MCF 10A (cell line): ENCODE results near the gene SNX7. TPM values are rescaled to one million over a fixed set of nuclear protein-coding genes. Genes with fewer than 3 reads are reported as not detected.

Experiments used
- BruUV-seq: library from RNA; stranded (reverse); fragments of 400-500 nt; replicated peaks from 2 replicates; lab custom pipeline; 2021; lab: Mats Ljungman, UMichigan
- CTCF ChIA-PET: fragments of 300-600 bp; sonication (Branson Sonifier 250); formaldehyde crosslinking; extraction: SDS; loops from one replicate; lab custom pipeline; 2021; ENCODE audit warnings: antibody characterized with exemption, inconsistent platforms; lab: Yijun Ruan, JAX
- POLR2A ChIA-PET: fragments of 300-600, 350-650 bp; sonication (Branson Sonifier 250); formaldehyde crosslinking; extraction: SDS; loops from one replicate; lab custom pipeline; 2020; ENCODE audit warnings: antibody characterized with exemption, inconsistent platforms; lab: Yijun Ruan, JAX
- DNase-seq: peaks from one replicate; pipeline ENCODE4 v3.0.0-alpha.2; 2018; ENCODE audit not compliant: unreplicated experiment
- H3K27ac Mint-ChIP-seq: one replicate; pipeline ENCODE4 v1.8.0; 2022; ENCODE audit warnings: mild to moderate bottlenecking, low read depth, mixed read lengths; ENCODE audit not compliant: unreplicated experiment
- H3K27me3 Mint-ChIP-seq: one replicate; pipeline ENCODE4 v1.8.0; 2022; ENCODE audit warnings: mixed read lengths; ENCODE audit not compliant: insufficient read depth, unreplicated experiment
- H3K36me3 Mint-ChIP-seq: one replicate; pipeline ENCODE4 v1.8.0; 2022; ENCODE audit warnings: mild to moderate bottlenecking, moderate library complexity, mixed read lengths; ENCODE audit not compliant: insufficient read depth, unreplicated experiment
- H3K4me1 Mint-ChIP-seq: one replicate; pipeline ENCODE4 v1.8.0; 2022; ENCODE audit warnings: mixed read lengths; ENCODE audit not compliant: insufficient read depth, unreplicated experiment
- H3K4me3 Mint-ChIP-seq: one replicate; pipeline ENCODE4 v1.8.0; 2022; ENCODE audit warnings: mild to moderate bottlenecking, moderate library complexity, mixed read lengths; ENCODE audit not compliant: unreplicated experiment
- H3K9me3 Mint-ChIP-seq: one replicate; pipeline ENCODE4 v1.8.0; 2022; ENCODE audit warnings: mixed read lengths; ENCODE audit not compliant: unreplicated experiment
- intact Hi-C: fragments of 100-400 bp; cut with micrococcal nuclease; formaldehyde crosslinking; loops from 2 replicates; pipeline ENCODE4 v1.14.1; 2022
- total RNA-seq: library from RNA; stranded (reverse); gene quantifications from 2 replicates; pipeline ENCODE4 v1.2.3, GENCODE V29; 2022
- TF ChIP-seq, protein P1 (sequence below): fragments of 200-600 bp; IDR thresholded peaks from one replicate; pipeline ENCODE4 v1.8.0; 2022; ENCODE audit warnings: antibody characterized with exemption, mild to moderate bottlenecking; ENCODE audit not compliant: unreplicated experiment

Gene SNX7
- total RNA-seq, 1 experiment from 2014 or later = 24.2 TPM

DNA sequence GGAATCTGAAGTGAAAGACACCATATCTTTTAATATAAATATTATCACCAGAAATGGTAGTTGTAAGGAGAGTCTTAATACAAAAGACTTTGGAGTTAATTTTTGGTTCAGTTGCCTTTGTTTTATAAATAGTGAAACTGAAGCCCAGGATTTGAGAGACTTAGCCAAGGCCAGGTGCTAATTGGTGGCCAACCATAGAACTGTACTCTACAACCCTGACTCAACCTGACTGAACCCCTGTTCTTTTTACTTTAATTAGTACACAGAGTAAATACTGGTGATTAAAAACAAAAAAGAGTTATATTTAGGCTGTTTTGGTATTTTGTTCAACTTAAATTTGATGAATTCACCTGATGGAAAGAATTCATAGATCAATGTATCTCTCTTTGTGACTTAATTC is 76.3 kb downstream of the SNX7 start:
- TF ChIP-seq, protein P1, sequence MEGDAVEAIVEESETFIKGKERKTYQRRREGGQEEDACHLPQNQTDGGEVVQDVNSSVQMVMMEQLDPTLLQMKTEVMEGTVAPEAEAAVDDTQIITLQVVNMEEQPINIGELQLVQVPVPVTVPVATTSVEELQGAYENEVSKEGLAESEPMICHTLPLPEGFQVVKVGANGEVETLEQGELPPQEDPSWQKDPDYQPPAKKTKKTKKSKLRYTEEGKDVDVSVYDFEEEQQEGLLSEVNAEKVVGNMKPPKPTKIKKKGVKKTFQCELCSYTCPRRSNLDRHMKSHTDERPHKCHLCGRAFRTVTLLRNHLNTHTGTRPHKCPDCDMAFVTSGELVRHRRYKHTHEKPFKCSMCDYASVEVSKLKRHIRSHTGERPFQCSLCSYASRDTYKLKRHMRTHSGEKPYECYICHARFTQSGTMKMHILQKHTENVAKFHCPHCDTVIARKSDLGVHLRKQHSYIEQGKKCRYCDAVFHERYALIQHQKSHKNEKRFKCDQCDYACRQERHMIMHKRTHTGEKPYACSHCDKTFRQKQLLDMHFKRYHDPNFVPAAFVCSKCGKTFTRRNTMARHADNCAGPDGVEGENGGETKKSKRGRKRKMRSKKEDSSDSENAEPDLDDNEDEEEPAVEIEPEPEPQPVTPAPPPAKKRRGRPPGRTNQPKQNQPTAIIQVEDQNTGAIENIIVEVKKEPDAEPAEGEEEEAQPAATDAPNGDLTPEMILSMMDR = no peak
- Mint-ChIP-seq H3K9me3 (no peaks in the 10 kb centered on the region), H3K27me3 (no peaks in the 10 kb centered on the region), H3K36me3 (no peaks in the 10 kb centered on the region), H3K4me3 (no peak overlapping the region), H3K4me1 (peaks cover 21% of the 10 kb centered on the region), H3K27ac (no peak overlapping the region)
- ChIA-PET CTCF (interaction anchor here (0.6 to 1.7 kb wide), 2 partner anchors 12 to 765 kb away, joined by 3 to 6 read pairs; no protein-coding TSS in a partner anchor), POLR2A (interaction anchor here (0.6 to 2.2 kb wide), 2 partner anchors 76 to 1602 kb away, joined by 3 to 6 read pairs; partner anchors contain the start of gene SNX7)
- intact Hi-C loops = no loop called here
- no TSS peak for BruUV-seq
- no peak for DNase-seq

DNA sequence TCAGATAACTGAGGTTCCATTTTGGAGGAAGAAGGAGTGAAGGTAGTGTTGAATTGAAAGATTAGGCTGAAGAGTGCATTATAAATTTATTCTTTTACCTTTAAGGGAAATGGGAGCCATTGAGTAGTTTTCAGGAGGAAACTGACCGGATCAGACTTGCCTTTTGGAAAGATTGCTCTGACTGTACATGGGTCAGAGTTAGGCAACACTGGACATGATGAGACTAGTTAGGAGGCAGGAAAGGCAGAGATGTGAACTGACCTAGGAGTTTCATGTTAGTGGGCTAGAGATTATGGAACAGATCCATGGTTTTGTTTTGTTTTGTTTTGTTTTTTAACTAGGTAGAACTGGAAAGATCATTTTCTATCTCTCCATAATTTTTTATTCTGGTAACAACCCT is 78.2 kb downstream of the SNX7 start:
- DNase-seq = peak; percentile 94
- H3K4me1 Mint-ChIP-seq = peaks cover 9% of the 10 kb centered on the region
- peak overlapping the region; percentile 15 for H3K4me3 Mint-ChIP-seq
- ChIA-PET CTCF (no interaction called here), POLR2A (no interaction called here)
- intact Hi-C loops = no loop called here
- TF ChIP-seq, protein P1 = no peak
- no peaks in the 10 kb centered on the region for H3K27me3 Mint-ChIP-seq
- peak overlapping the region; percentile 55 for H3K27ac Mint-ChIP-seq
- BruUV-seq = no TSS peak
- no peaks in the 10 kb centered on the region for H3K9me3 Mint-ChIP-seq
- no peaks in the 10 kb centered on the region for H3K36me3 Mint-ChIP-seq

DNA sequence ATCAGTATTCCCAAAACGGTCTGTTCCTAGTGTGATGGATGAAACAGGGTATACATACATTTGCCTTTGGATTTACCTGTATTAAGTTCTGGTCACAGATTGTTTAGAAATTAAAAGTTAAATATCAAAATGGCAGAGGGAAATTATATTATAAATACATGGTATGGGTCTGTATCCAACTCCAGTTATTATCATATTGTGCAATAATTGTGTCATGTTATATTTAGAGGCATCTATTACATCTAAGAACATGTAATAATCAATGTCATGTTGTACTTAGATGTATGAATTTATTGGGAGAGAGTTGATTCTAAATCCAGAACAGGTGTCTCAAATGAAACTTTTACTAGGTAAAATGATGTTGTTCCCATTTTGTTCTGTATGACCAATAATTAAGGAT is 79.6 kb downstream of the SNX7 start:
- Mint-ChIP-seq H3K27me3 (no peaks in the 10 kb centered on the region), H3K9me3 (no peaks in the 10 kb centered on the region), H3K4me1 (peaks cover 9% of the 10 kb centered on the region), H3K36me3 (no peaks in the 10 kb centered on the region), H3K4me3 (no peak overlapping the region), H3K27ac (no peak overlapping the region)
- no TSS peak for BruUV-seq
- no peak for DNase-seq
- ChIA-PET CTCF (interaction anchor here (0.8 kb wide), 1 partner anchor 53 kb away, joined by 6 read pairs; no protein-coding TSS in a partner anchor), POLR2A (interaction anchor here (0.7 kb wide), 1 partner anchor 20 kb away, joined by 3 read pairs; no protein-coding TSS in a partner anchor)
- TF ChIP-seq, protein P1 = no peak
- intact Hi-C loops = no loop called here

DNA sequence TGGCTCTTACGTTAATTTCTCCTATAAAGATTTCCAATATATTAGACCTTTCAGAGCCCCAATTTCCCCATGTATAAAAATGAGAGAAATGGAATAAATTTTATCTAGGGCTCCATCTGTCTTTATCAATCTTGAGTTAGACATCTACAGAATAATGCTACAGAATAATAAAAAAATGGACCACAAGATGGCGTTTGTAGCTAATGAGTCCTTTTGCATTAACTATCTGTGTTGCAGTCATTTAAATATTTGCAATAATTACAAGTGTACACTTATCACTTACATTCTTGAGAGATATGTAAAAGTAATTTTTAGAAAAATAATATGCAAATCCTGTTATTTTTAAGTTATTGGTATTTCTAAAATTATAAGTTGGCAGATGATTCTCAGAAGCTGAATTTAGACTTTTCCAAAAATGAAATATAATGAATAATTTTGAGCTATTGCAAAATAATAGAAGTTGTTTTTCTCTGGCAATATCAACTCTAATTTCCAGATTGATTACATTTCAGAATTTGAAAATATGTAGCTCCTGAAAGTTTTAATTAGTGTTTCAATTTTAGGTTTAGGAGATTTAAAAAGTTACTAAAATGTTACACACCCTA is 87.7 kb downstream of the SNX7 start:
- intact Hi-C loops = loop anchor here (1.0 kb wide), 1 partner anchor 958 kb away; no protein-coding TSS in a partner anchor
- no peaks in the 10 kb centered on the region for H3K9me3 Mint-ChIP-seq
- no peaks in the 10 kb centered on the region for H3K36me3 Mint-ChIP-seq
- no peaks in the 10 kb centered on the region for H3K27me3 Mint-ChIP-seq
- BruUV-seq = no TSS peak
- TF ChIP-seq, protein P1 = peak; percentile 37
- ChIA-PET CTCF (interaction anchor here (0.6 to 2.4 kb wide), 22 partner anchors 10 to 961 kb away, joined by 3 to 18 read pairs (median 4); no protein-coding TSS in a partner anchor), POLR2A (interaction anchor here (0.6 to 0.7 kb wide), 3 partner anchors 12 to 429 kb away, joined by 3 to 6 read pairs (median 3); no protein-coding TSS in a partner anchor)
- no peaks in the 10 kb centered on the region for H3K4me1 Mint-ChIP-seq
- H3K27ac Mint-ChIP-seq = no peak overlapping the region
- H3K4me3 Mint-ChIP-seq = no peak overlapping the region
- DNase-seq = peak; percentile 25
